ENCODE results near the gene CAB39L.

DNA sequence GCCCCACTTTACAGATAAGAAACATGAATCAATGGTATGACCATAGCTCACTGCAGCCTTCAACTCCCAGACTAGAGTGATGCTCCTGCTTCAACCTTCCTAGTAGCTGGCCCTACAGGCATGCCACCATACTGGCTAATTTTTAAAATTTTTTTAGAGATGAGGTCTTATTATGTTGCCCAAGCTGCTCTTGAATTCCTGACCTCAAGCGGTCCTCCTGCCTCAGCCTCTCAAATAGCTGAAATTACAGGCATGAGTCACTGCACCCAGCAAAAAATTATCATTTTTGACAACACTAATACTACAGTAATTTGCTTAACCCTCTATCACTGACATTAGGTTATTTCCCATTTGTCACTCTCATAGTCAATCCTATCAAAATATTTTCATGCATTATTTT, 14.7 kb downstream of the CAB39L start:
- no peak for TF ChIP-seq POLR2A (IDR thresholded peaks at IDR 0.05)
- TF ChIP-seq, protein P1, sequence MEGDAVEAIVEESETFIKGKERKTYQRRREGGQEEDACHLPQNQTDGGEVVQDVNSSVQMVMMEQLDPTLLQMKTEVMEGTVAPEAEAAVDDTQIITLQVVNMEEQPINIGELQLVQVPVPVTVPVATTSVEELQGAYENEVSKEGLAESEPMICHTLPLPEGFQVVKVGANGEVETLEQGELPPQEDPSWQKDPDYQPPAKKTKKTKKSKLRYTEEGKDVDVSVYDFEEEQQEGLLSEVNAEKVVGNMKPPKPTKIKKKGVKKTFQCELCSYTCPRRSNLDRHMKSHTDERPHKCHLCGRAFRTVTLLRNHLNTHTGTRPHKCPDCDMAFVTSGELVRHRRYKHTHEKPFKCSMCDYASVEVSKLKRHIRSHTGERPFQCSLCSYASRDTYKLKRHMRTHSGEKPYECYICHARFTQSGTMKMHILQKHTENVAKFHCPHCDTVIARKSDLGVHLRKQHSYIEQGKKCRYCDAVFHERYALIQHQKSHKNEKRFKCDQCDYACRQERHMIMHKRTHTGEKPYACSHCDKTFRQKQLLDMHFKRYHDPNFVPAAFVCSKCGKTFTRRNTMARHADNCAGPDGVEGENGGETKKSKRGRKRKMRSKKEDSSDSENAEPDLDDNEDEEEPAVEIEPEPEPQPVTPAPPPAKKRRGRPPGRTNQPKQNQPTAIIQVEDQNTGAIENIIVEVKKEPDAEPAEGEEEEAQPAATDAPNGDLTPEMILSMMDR (IDR thresholded peaks at IDR 0.05 in 8 of 11, conservative IDR thresholded peaks at IDR 0.05 in 3 of 11) = no peak
- no peak for TF ChIP-seq POLR2AphosphoS5 (IDR thresholded peaks at IDR 0.05)
